ENCODE measurements around the gene CD99. TPM values are rescaled to one million over a fixed set of nuclear protein-coding genes. Genes with fewer than 3 reads are reported as not detected.
"Not testable (repeated sequence)": the region's sequence is repeated elsewhere in the genome, so short reads cannot be mapped to it uniquely, and the experiment has no call there.

CD99 gene
- total and polyA plus RNA-seq, 2 experiments from 2014 or later, result 28.5 to 43.1 TPM

GRCh38 chrX:2748815-2749188 is 57.7 kb downstream of the CD99 start:
- no peak for TF ChIP-seq POLR2AphosphoS5 (IDR thresholded peaks at IDR 0.05; ENCODE audit: low read depth)
- Histone ChIP-seq H3K4me2 (no peak overlapping the region), H2AFZ (no peak overlapping the region), H3K4me3 (no peak overlapping the region), H3K36me3 (ENCODE audit: insufficient read depth) (no peaks in the 10 kb centered on the region), H3F3A (replicated peaks; ENCODE audit: low read depth) (0 out of 2 replicates have a peak, but pooled peaks cover 2% of the 10 kb centered on the region), H3K79me2 (replicated peaks; ENCODE audit: insufficient read depth) (no peaks in the 10 kb centered on the region), H4K20me1 (replicated peaks; ENCODE audit: insufficient read depth) (no peaks in the 10 kb centered on the region), H3K27me3 (ENCODE audit: insufficient read depth) (no peaks in the 10 kb centered on the region), H3K9me2 (ENCODE audit: insufficient read depth) (no peaks in the 10 kb centered on the region), H3K27ac (ENCODE audit: low read depth) (no peak overlapping the region), H3K4me1 (ENCODE audit: insufficient read depth) (no peaks in the 10 kb centered on the region)
- DNase-seq (ENCODE audit: low spot score) (no peak), ATAC-seq (no peak)
- Mint-ChIP-seq H3K27me3 (ENCODE audit: insufficient read depth, low read depth, poor library complexity) (peaks cover 3% of the 10 kb centered on the region), H3K36me3 (ENCODE audit: low read depth) (no peaks in the 10 kb centered on the region), H3K27ac (no peak overlapping the region), H3K4me1 (no peaks in the 10 kb centered on the region), H3K4me3 (no peak overlapping the region), H3K9me3 (peaks cover 3% of the 10 kb centered on the region)

- Histone ChIP-seq H3K4me2 (no peak overlapping the region), H3K9me2 (ENCODE audit: insufficient read depth) (no peaks in the 10 kb centered on the region), H2AFZ (no peak overlapping the region), H3K79me2 (replicated peaks; ENCODE audit: insufficient read depth) (no peaks in the 10 kb centered on the region), H3K36me3 (ENCODE audit: insufficient read depth) (no peaks in the 10 kb centered on the region), H4K20me1 (replicated peaks; ENCODE audit: insufficient read depth) (no peaks in the 10 kb centered on the region), H3K4me1 (ENCODE audit: insufficient read depth) (no peaks in the 10 kb centered on the region), H3K27me3 (ENCODE audit: insufficient read depth) (no peaks in the 10 kb centered on the region), H3K4me3 (no peak overlapping the region), H3F3A (replicated peaks; ENCODE audit: low read depth) (no peaks in the 10 kb centered on the region), H3K27ac (ENCODE audit: low read depth) (0 out of 2 replicates have a peak overlapping the region, but pooled peaks have one; percentile 14)
- Mint-ChIP-seq H3K9me3 (peaks cover 3% of the 10 kb centered on the region), H3K4me1 (peaks cover 6% of the 10 kb centered on the region; the same call in 2 of the 3 replicates), H3K4me3 (no peak overlapping the region), H3K27me3 (ENCODE audit: insufficient read depth, low read depth, poor library complexity) (peaks cover 3% of the 10 kb centered on the region), H3K36me3 (ENCODE audit: low read depth) (no peaks in the 10 kb centered on the region), H3K27ac (no peak overlapping the region)
- DNase-seq (ENCODE audit: low spot score), result no peak
- no peak for TF ChIP-seq ZNF331 (CRISPR knock-in tag; IDR thresholded peaks at IDR 0.05; ENCODE audit: low read depth)
- TF ChIP-seq POLR2AphosphoS5 (IDR thresholded peaks at IDR 0.05; ENCODE audit: low read depth), result no peak
- no peak for TF ChIP-seq STAT1 (IDR thresholded peaks at IDR 0.05; ENCODE audit: unreplicated experiment)
- TF ChIP-seq CREB1 (CRISPR knock-in tag; IDR thresholded peaks at IDR 0.05; ENCODE audit: low read depth), result no peak
- no peak for ATAC-seq
These were observed 60.2 kb downstream of the CD99 start for GRCh38 chrX:2751291-2751690.

GRCh38 chrX:2751874-2752300 is 60.8 kb downstream of the CD99 start, which contains the start of gene XG:
Gene XG, plus strand, starts transcription at chrX:2752040. Its CDS starts 235 bp downstream, at chrX:2752275.
- H3K4me1 ChIP-seq (ENCODE audit: insufficient read depth); H4K20me1 ChIP-seq (replicated peaks; ENCODE audit: insufficient read depth); H3K9me2 ChIP-seq (ENCODE audit: insufficient read depth); H3K36me3 Mint-ChIP-seq (ENCODE audit: low read depth); H3F3A ChIP-seq (replicated peaks; ENCODE audit: low read depth); H3K4me3 Mint-ChIP-seq; H3K79me2 ChIP-seq (replicated peaks; ENCODE audit: insufficient read depth); H2AFZ ChIP-seq; H3K4me1 Mint-ChIP-seq; H3K27me3 Mint-ChIP-seq (ENCODE audit: insufficient read depth, low read depth, poor library complexity); DNase-seq (ENCODE audit: low spot score); H3K27ac Mint-ChIP-seq; ATAC-seq; H3K27me3 ChIP-seq (ENCODE audit: insufficient read depth); H3K4me3 ChIP-seq; H3K36me3 ChIP-seq (ENCODE audit: insufficient read depth); H3K9me3 Mint-ChIP-seq; H3K4me2 ChIP-seq: not testable (repeated sequence)
- H3K27ac ChIP-seq (ENCODE audit: low read depth), result 0 out of 2 replicates have a peak within 1 kb of the TSS, but pooled peaks have one; percentile 14

- H3K4me2 ChIP-seq; H3K79me2 ChIP-seq (replicated peaks; ENCODE audit: insufficient read depth); H3K36me3 ChIP-seq (ENCODE audit: insufficient read depth); H3K4me1 Mint-ChIP-seq; H3K27ac ChIP-seq (ENCODE audit: low read depth); H3K27me3 Mint-ChIP-seq (ENCODE audit: insufficient read depth, low read depth, poor library complexity); H3K9me3 Mint-ChIP-seq; H3K4me3 Mint-ChIP-seq; H3K27me3 ChIP-seq (ENCODE audit: insufficient read depth); H4K20me1 ChIP-seq (replicated peaks; ENCODE audit: insufficient read depth); DNase-seq (ENCODE audit: low spot score); H3K4me1 ChIP-seq (ENCODE audit: insufficient read depth); H3K27ac Mint-ChIP-seq; H2AFZ ChIP-seq; H3F3A ChIP-seq (replicated peaks; ENCODE audit: low read depth); ATAC-seq; H3K36me3 Mint-ChIP-seq (ENCODE audit: low read depth); H3K9me2 ChIP-seq (ENCODE audit: insufficient read depth); H3K4me3 ChIP-seq: not testable (repeated sequence)
These were observed 61.3 kb downstream of the CD99 start for GRCh38 chrX:2752441-2752840.
